PFSK-1 (cell line): ENCODE results near the gene PRCD.

ENCODE experiments used
- FOXP2 ChIP-seq: optimal IDR thresholded peaks from 2 replicates; pipeline ENCODE3; 2011; ENCODE audit warnings: borderline replicate concordance, control low read depth, inconsistent platforms; ENCODE audit not compliant: insufficient read depth; ENCODE audit errors: extremely low read length, extremely low read depth
- POLR2AphosphoS5 ChIP-seq: IDR thresholded peaks from 2 replicates; pipeline ENCODE4 v1.6.1; 2012; ENCODE audit warnings: low read depth, mild to moderate bottlenecking, control low read depth, low read length, moderate library complexity
- REST ChIP-seq, 2 experiments: IDR thresholded peaks; 2 replicates each; pipeline versions ENCODE4 v1.6.1 to v1.8.0; 2011 to 2012; ENCODE audit warnings: low read depth in 2 of 2, low read length in 2 of 2, control low read depth in 1 of 2, inconsistent platforms in 1 of 2, mild to moderate bottlenecking in 1 of 2, moderate library complexity in 1 of 2; ENCODE audit not compliant: insufficient read depth in 1 of 2
- SIN3A ChIP-seq: IDR thresholded peaks from 2 replicates; pipeline ENCODE4 v1.6.1; 2012; ENCODE audit warnings: mild to moderate bottlenecking, low read length, moderate library complexity, borderline replicate concordance; ENCODE audit not compliant: insufficient read depth
- TAF1 ChIP-seq: IDR thresholded peaks from 2 replicates; pipeline ENCODE4 v1.6.1; 2012; ENCODE audit warnings: low read length, control low read depth, borderline replicate concordance; ENCODE audit not compliant: insufficient read depth

PRCD gene

GRCh38 chr17:76570457-76570856 lies 30.6 kb downstream of the PRCD start:
- TF ChIP-seq FOXP2: no peak
- TF ChIP-seq POLR2AphosphoS5: no peak
- no peak for TF ChIP-seq REST (IDR thresholded peaks at IDR 0.05; ENCODE audit: insufficient read depth in 1 of 2, low read depth in 2 of 2, low read length in 2 of 2)
- TF ChIP-seq SIN3A: no peak
- TF ChIP-seq TAF1: no peak

- no peak for TF ChIP-seq REST (IDR thresholded peaks at IDR 0.05; ENCODE audit: insufficient read depth in 1 of 2, low read depth in 2 of 2, low read length in 2 of 2)
- no peak for TF ChIP-seq SIN3A
- TF ChIP-seq TAF1: no peak
- TF ChIP-seq FOXP2: no peak
- TF ChIP-seq POLR2AphosphoS5: no peak
Measured at GRCh38 chr17:76570877-76571471, 31.1 kb downstream of the PRCD start.

GRCh38 chr17:76572201-76572910 lies 32.5 kb downstream of the PRCD start:
- TF ChIP-seq SIN3A (no peak), REST (IDR thresholded peaks at IDR 0.05; ENCODE audit: insufficient read depth in 1 of 2, low read depth in 2 of 2, low read length in 2 of 2) (no peak), FOXP2 (no peak)

GRCh38 chr17:76573096-76573495 lies 33.3 kb downstream of the PRCD start:
- no peak for TF ChIP-seq POLR2AphosphoS5

- TF ChIP-seq POLR2AphosphoS5: no peak
- TF ChIP-seq SIN3A: no peak
- no peak for TF ChIP-seq FOXP2
Measured at GRCh38 chr17:76574166-76574565, 34.3 kb downstream of the PRCD start.

GRCh38 chr17:76575570-76575969 lies 35.7 kb downstream of the PRCD start:
- TF ChIP-seq POLR2AphosphoS5 (no peak), SIN3A (no peak), FOXP2 (no peak), REST (IDR thresholded peaks at IDR 0.05; ENCODE audit: insufficient read depth in 1 of 2, low read depth in 2 of 2, low read length in 2 of 2) (no peak), TAF1 (no peak)
